HCT116 (cell line): Measurements from ENCODE around the gene BMAL1.

ENCODE experiments used
- EZH2 ChIP-seq: fragments of 200-600 bp; sonication (generic); IDR thresholded peaks from 2 replicates; pipeline ENCODE4 v1.6.1; 2017; ENCODE audit warnings: antibody characterized with exemption, mixed run types
- SRF ChIP-seq: IDR thresholded peaks from 2 replicates; pipeline ENCODE4 v1.6.1; 2012; ENCODE audit warnings: low read depth
- ZFX ChIP-seq: fragments of 450-650 bp; IDR thresholded peaks from 2 replicates; pipeline ENCODE4 v1.6.1; 2017
- TF ChIP-seq, protein P1 (sequence below), 3 experiments: fragments of 200-600 bp in 1 of 3; sonication (generic) in 1 of 3; IDR thresholded peaks in 2 of 3; conservative IDR thresholded peaks in 1 of 3; 2 replicates each; pipeline ENCODE4 v1.5.1; 2012 to 2017; ENCODE audit warnings: low read depth in 2 of 3, low read length in 2 of 3, antibody characterized with exemption in 1 of 3, borderline replicate concordance in 1 of 3, control low read depth in 1 of 3, mild to moderate bottlenecking in 1 of 3, mixed read lengths in 1 of 3, mixed run types in 1 of 3, moderate library complexity in 1 of 3; ENCODE audit not compliant: insufficient read depth in 1 of 3

DNA sequence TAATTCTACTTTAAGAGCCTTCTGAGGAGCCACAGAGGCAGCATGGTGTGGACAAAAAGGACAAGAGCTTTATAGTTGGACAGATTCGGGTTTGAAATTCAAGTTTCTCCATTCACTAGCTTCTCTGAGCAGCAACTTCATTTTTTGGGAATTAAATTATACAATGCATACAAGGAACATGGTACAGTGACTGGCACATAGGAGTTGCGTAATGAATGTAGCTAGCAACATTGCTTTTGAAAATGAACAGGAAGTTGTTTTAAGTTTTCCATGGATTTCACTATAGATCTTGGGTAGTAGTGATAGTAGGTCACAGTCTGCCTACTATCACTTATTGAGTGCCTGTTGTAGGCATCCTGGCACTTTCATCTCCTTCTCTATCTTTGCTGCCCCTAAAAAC is 41.0 kb upstream of the BMAL1 start:
- no peak for TF ChIP-seq SRF
- TF ChIP-seq, protein P1, sequence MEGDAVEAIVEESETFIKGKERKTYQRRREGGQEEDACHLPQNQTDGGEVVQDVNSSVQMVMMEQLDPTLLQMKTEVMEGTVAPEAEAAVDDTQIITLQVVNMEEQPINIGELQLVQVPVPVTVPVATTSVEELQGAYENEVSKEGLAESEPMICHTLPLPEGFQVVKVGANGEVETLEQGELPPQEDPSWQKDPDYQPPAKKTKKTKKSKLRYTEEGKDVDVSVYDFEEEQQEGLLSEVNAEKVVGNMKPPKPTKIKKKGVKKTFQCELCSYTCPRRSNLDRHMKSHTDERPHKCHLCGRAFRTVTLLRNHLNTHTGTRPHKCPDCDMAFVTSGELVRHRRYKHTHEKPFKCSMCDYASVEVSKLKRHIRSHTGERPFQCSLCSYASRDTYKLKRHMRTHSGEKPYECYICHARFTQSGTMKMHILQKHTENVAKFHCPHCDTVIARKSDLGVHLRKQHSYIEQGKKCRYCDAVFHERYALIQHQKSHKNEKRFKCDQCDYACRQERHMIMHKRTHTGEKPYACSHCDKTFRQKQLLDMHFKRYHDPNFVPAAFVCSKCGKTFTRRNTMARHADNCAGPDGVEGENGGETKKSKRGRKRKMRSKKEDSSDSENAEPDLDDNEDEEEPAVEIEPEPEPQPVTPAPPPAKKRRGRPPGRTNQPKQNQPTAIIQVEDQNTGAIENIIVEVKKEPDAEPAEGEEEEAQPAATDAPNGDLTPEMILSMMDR (IDR thresholded peaks at IDR 0.05 in 2 of 3, conservative IDR thresholded peaks at IDR 0.05 in 1 of 3; ENCODE audit: borderline replicate concordance in 1 of 3, insufficient read depth in 1 of 3, low read depth in 2 of 3, low read length in 2 of 3): no peak
- TF ChIP-seq ZFX: no peak
- TF ChIP-seq EZH2: no peak
